OCI-LY3 (cell line): ENCODE data around the gene OR10K1.

Experiments
- H2AFZ ChIP-seq: fragments of 200-600, 300-600 bp; shearing (Covaris generic); 2 replicates; pipeline ENCODE4 v1.6.0; 2014; ENCODE audit warnings: antibody characterized with exemption, low read depth, low read length
- H3K27ac ChIP-seq: fragments of 200-600, 300-600 bp; sonication (generic); 2 replicates; pipeline ENCODE4 v1.5.1; 2014; ENCODE audit warnings: mild to moderate bottlenecking, low read length, moderate library complexity, mixed read lengths
- H3K27me3 ChIP-seq: fragments of 200-600, 300-600 bp; sonication (generic); 2 replicates; pipeline ENCODE4 v1.6.1; 2014; ENCODE audit warnings: low read depth, low read length, mixed read lengths
- H3K36me3 ChIP-seq: fragments of 200-600, 300-600 bp; sonication (generic); replicated peaks from 2 replicates; pipeline ENCODE3; 2014; ENCODE audit warnings: low read depth, low read length, mixed read lengths
- H3K4me1 ChIP-seq: fragments of 300-600, 200-600 bp; sonication (generic); 2 replicates; pipeline ENCODE4 v1.6.1; 2014; ENCODE audit warnings: low read length, mixed read lengths
- H3K4me2 ChIP-seq: fragments of 200-600, 300-600 bp; sonication (generic); 2 replicates; pipeline ENCODE4 v1.6.1; 2014; ENCODE audit warnings: low read length, mixed read lengths
- H3K4me3 ChIP-seq: fragments of 300-600, 200-600 bp; sonication (generic); 2 replicates; pipeline ENCODE4 v1.5.1; 2014; ENCODE audit warnings: antibody characterized with exemption, mild to moderate bottlenecking, low read length, moderate library complexity
- H3K79me2 ChIP-seq: fragments of 300-600, 200-600 bp; shearing (Covaris generic); 2 replicates; pipeline ENCODE4 v1.6.1; 2014; ENCODE audit warnings: mild to moderate bottlenecking, low read length, mixed read lengths
- H3K9ac ChIP-seq: fragments of 300-600, 200-600 bp; shearing (Covaris generic); 2 replicates; pipeline ENCODE4 v1.6.0; 2014; ENCODE audit warnings: mild to moderate bottlenecking, low read length, moderate library complexity
- H3K9me3 ChIP-seq: fragments of 200-600, 300-600 bp; shearing (Covaris generic); 2 replicates; pipeline ENCODE4 v1.6.1; 2014; ENCODE audit warnings: low read length, mixed read lengths; ENCODE audit not compliant: insufficient read depth
- H4K20me1 ChIP-seq: fragments of 200-600, 300-600 bp; sonication (generic); 2 replicates; pipeline ENCODE4 v1.6.1; 2016; ENCODE audit warnings: low read length, mixed read lengths; ENCODE audit not compliant: insufficient read depth
- CTCF ChIP-seq: fragments of 200-600, 300-600 bp; sonication (generic); IDR thresholded peaks from 2 replicates; pipeline ENCODE4 v1.5.1; 2014; ENCODE audit warnings: antibody characterized with exemption, low read length, low read depth
- EZH2phosphoT487 ChIP-seq: fragments of 200-600 bp; shearing (Covaris generic); IDR thresholded peaks from 2 replicates; pipeline ENCODE4 v1.6.1; 2018; ENCODE audit warnings: antibody characterized with exemption, mixed run types, low read depth

Gene OR10K1

DNA sequence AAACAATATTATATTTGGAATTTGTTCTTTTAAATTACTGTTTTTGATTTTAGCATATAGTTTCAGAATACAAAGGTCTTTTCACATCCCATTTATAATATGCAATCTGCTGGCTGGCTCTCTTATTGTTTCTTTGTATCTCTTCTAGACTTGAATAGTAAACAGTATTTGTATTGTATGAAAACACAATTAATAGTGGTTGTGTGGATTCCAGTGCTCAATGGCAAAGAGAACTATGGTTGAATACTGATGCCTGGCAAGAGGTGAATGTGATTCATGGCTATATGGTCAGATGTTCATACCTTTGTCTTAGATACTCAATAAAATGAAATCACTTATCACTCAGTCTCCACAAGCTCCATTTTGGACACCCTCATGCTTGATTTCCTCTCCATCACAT is 55.3 kb downstream of the OR10K1 start:
- Histone ChIP-seq H3K36me3 (no peaks in the 10 kb centered on the region), H3K27ac (no peak overlapping the region), H4K20me1 (no peaks in the 10 kb centered on the region), H3K79me2 (no peaks in the 10 kb centered on the region), H3K9ac (no peak overlapping the region), H3K27me3 (no peaks in the 10 kb centered on the region), H3K9me3 (no peaks in the 10 kb centered on the region), H2AFZ (no peak overlapping the region), H3K4me2 (no peak overlapping the region), H3K4me1 (peaks cover 3% of the 10 kb centered on the region; the same call in 1 of the 2 replicates), H3K4me3 (no peak overlapping the region)
- TF ChIP-seq EZH2phosphoT487: no peak
- TF ChIP-seq CTCF: no peak
